ENCODE results near the gene KIRREL3.

KIRREL3 gene

GRCh38 chr11:126583594-126584427 is 416.8 kb downstream of the KIRREL3 start:
- DNase-seq (ENCODE audit: insufficient read length, low spot score) (no peak), FAIRE-seq (no peak)
- no peak for TF ChIP-seq POLR2A (IDR thresholded peaks at IDR 0.05; ENCODE audit: low read depth, low read length)

GRCh38 chr11:126583101-126583500 is 417.5 kb downstream of the KIRREL3 start:
- DNase-seq (ENCODE audit: insufficient read length, low spot score), result no peak
- no peak for TF ChIP-seq POLR2A (IDR thresholded peaks at IDR 0.05; ENCODE audit: low read depth, low read length)
- no peak for FAIRE-seq

GRCh38 chr11:126581871-126582648 is 418.5 kb downstream of the KIRREL3 start:
- no peak for DNase-seq (ENCODE audit: insufficient read length, low spot score)
- TF ChIP-seq POLR2A (IDR thresholded peaks at IDR 0.05; ENCODE audit: low read depth, low read length), result no peak
- FAIRE-seq, result no peak

GRCh38 chr11:126578426-126578825 is 422.1 kb downstream of the KIRREL3 start:
- no peak for DNase-seq (ENCODE audit: insufficient read length, low spot score)
- FAIRE-seq, result no peak
- no peak for TF ChIP-seq POLR2A (IDR thresholded peaks at IDR 0.05; ENCODE audit: low read depth, low read length)

- no peak for FAIRE-seq
- no peak for TF ChIP-seq POLR2A (IDR thresholded peaks at IDR 0.05; ENCODE audit: low read depth, low read length)
- no peak for DNase-seq (ENCODE audit: insufficient read length, low spot score)
Observed at GRCh38 chr11:126578021-126578420, 422.5 kb downstream of the KIRREL3 start.

- TF ChIP-seq POLR2A (IDR thresholded peaks at IDR 0.05; ENCODE audit: low read depth, low read length), result no peak
- FAIRE-seq (no peak), DNase-seq (ENCODE audit: insufficient read length, low spot score) (no peak)
Observed at GRCh38 chr11:126575849-126576248, 424.7 kb downstream of the KIRREL3 start.

- no peak for FAIRE-seq
- no peak for DNase-seq (ENCODE audit: insufficient read length, low spot score)
Observed at GRCh38 chr11:126573325-126573978, 427.1 kb downstream of the KIRREL3 start.

GRCh38 chr11:126570489-126570888 is 430.1 kb downstream of the KIRREL3 start:
- no peak for TF ChIP-seq POLR2A (IDR thresholded peaks at IDR 0.05; ENCODE audit: low read depth, low read length)
- no peak for DNase-seq (ENCODE audit: insufficient read length, low spot score)
- no peak for FAIRE-seq

More at GRCh38 chr11:126573325-126573978, 427.1 kb downstream of the KIRREL3 start:
- TF ChIP-seq POLR2A (IDR thresholded peaks at IDR 0.05; ENCODE audit: low read depth, low read length), result no peak

- FAIRE-seq (no peak), DNase-seq (ENCODE audit: insufficient read length, low spot score) (no peak)
- no peak for TF ChIP-seq POLR2A (IDR thresholded peaks at IDR 0.05; ENCODE audit: low read depth, low read length)
Observed at GRCh38 chr11:126567419-126567818, 433.2 kb downstream of the KIRREL3 start.

- FAIRE-seq (no peak), DNase-seq (ENCODE audit: insufficient read length, low spot score) (no peak)
- no peak for TF ChIP-seq POLR2A (IDR thresholded peaks at IDR 0.05; ENCODE audit: low read depth, low read length)
Observed at GRCh38 chr11:126564566-126564965, 436.0 kb downstream of the KIRREL3 start.

- FAIRE-seq, result no peak
- no peak for TF ChIP-seq POLR2A (IDR thresholded peaks at IDR 0.05; ENCODE audit: low read depth, low read length)
- no peak for DNase-seq (ENCODE audit: insufficient read length, low spot score)
Observed at GRCh38 chr11:126561327-126561893, 439.2 kb downstream of the KIRREL3 start.

GRCh38 chr11:126560221-126560620 is 440.3 kb downstream of the KIRREL3 start:
- FAIRE-seq, result no peak
- DNase-seq (ENCODE audit: insufficient read length, low spot score), result no peak
- TF ChIP-seq POLR2A (IDR thresholded peaks at IDR 0.05; ENCODE audit: low read depth, low read length), result no peak

GRCh38 chr11:126548581-126549550 is 451.7 kb downstream of the KIRREL3 start:
- DNase-seq (ENCODE audit: insufficient read length, low spot score), result no peak
- TF ChIP-seq POLR2A (IDR thresholded peaks at IDR 0.05; ENCODE audit: low read depth, low read length), result no peak
- FAIRE-seq, result no peak
